ENCODE results near the gene NDST4. TPM values are rescaled to one million over a fixed set of nuclear protein-coding genes. Genes with fewer than 3 reads are reported as not detected.

Gene NDST4
- total RNA-seq, 3 donors from 2014 or later (not counting 1 experiment from before 2014, with no cell fraction given), result not detected

DNA sequence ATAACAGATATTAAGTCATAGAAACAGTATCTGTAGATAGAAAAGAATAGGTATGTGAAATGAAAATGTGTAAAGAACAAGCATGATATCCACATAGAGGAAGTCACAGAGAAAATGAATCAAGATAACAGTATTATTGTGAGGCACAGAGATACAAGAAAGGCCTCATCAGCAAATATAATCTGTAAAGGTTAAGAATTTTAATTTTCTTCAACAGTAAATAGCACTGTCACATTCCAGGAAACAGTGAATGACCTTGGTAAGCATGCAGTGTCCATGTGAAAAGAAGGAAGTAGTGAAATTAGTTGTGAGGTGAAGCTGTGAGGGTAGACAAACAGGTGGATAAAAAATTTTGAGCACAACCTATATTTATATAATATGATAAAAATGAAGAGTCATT lies 39.5 kb upstream of the NDST4 start:
- no peaks in the 10 kb centered on the region for H3K4me1 ChIP-seq (ENCODE audit: control insufficient read depth, insufficient read depth, low read length)
- H3K36me3 Mint-ChIP-seq, result no peaks in the 10 kb centered on the region
- no peaks in the 10 kb centered on the region for H3K36me3 ChIP-seq (ENCODE audit: control insufficient read depth, insufficient read depth, low read length)
- no peak overlapping the region for H3K4me3 ChIP-seq (ENCODE audit: low read length)
- H3K27me3 Mint-ChIP-seq (ENCODE audit: low read depth in 2 of 2), result no peaks in the 10 kb centered on the region
- TF ChIP-seq CTCF (IDR thresholded peaks at IDR 0.05), result no peak
- no peak overlapping the region for H3K27ac Mint-ChIP-seq
- ATAC-seq (no peak), DNase-seq (no peak)
- no peaks in the 10 kb centered on the region for H3K27me3 ChIP-seq (ENCODE audit: control insufficient read depth, insufficient read depth, low read length)
- peaks cover 3 to 4% of the 10 kb centered on the region in 2 donors for H3K9me3 Mint-ChIP-seq
- no peaks in the 10 kb centered on the region for H3K9me3 ChIP-seq (ENCODE audit: control insufficient read depth, insufficient read depth, low read length)
- H3K4me3 Mint-ChIP-seq, result no peak overlapping the region
- H3K27ac ChIP-seq (ENCODE audit: low read length), result no peak overlapping the region
- intact Hi-C loops (cut with micrococcal nuclease), result no loop called here
- no peaks in the 10 kb centered on the region for H3K4me1 Mint-ChIP-seq

DNA sequence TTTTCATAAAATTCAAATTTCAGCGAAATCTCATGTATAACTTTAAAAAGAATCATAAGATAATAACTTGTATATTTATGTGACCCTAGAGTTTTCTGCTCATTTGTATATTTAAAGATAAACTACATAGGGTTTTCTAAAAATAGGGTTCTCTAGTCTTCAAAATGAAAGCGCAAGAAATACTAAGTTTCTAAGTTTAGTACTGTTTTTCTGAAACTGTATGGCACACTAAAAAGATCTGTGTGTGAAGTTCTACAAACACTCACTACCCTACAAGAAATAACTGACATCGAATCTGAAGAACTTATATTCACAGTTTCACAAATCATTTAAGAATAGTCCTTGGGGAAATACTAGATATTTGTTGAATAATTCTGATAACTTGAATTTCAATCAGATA lies 38.7 kb upstream of the NDST4 start:
- H3K9me3 ChIP-seq (ENCODE audit: control insufficient read depth, insufficient read depth, low read length), result no peaks in the 10 kb centered on the region
- H3K27ac ChIP-seq (ENCODE audit: low read length), result no peak overlapping the region
- H3K27me3 ChIP-seq (ENCODE audit: control insufficient read depth, insufficient read depth, low read length), result no peaks in the 10 kb centered on the region
- no peaks in the 10 kb centered on the region for H3K4me1 Mint-ChIP-seq
- no peaks in the 10 kb centered on the region for H3K36me3 ChIP-seq (ENCODE audit: control insufficient read depth, insufficient read depth, low read length)
- TF ChIP-seq CTCF (IDR thresholded peaks at IDR 0.05), result no peak
- ATAC-seq, result no peak
- WGBS (ENCODE audit: insufficient coverage), result no CpG with 5 or more reads among the region's 3 CpGs
- no peak for DNase-seq
- no peak overlapping the region for H3K4me3 Mint-ChIP-seq
- H3K4me1 ChIP-seq (ENCODE audit: control insufficient read depth, insufficient read depth, low read length), result no peaks in the 10 kb centered on the region
- H3K27me3 Mint-ChIP-seq (ENCODE audit: low read depth in 2 of 2), result no peaks in the 10 kb centered on the region
- H3K9me3 Mint-ChIP-seq, result peaks cover 2 to 3% of the 10 kb centered on the region in 2 donors
- H3K4me3 ChIP-seq (ENCODE audit: low read length), result no peak overlapping the region
- no peak overlapping the region for H3K27ac Mint-ChIP-seq
- intact Hi-C loops (cut with micrococcal nuclease), result no loop called here
- no peaks in the 10 kb centered on the region for H3K36me3 Mint-ChIP-seq

DNA sequence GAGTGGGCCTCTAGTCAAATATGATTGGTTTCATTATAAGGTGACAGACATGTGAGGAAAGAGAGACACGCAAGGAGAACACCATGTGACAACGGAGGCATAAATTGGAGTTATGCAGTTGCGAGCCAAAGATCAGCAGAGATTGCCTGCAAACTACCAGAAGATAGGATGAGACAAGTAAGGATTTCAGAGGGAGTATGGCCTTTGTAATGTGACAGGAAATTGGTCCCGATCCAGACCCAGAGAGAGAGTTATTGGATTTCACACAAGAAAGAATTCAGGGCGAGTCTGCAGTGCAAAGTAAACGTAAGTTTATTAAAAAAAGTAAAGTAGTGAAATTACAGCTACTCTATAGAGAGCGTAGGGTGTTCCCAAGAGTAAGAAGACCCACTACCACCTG lies 35.7 kb upstream of the NDST4 start:
- intact Hi-C loops (cut with micrococcal nuclease), result no loop called here
- Histone ChIP-seq H3K4me3 (ENCODE audit: low read length) (no peak overlapping the region), H3K4me1 (ENCODE audit: control insufficient read depth, insufficient read depth, low read length) (no peaks in the 10 kb centered on the region), H3K27me3 (ENCODE audit: control insufficient read depth, insufficient read depth, low read length) (no peaks in the 10 kb centered on the region), H3K9me3 (ENCODE audit: control insufficient read depth, insufficient read depth, low read length) (no peaks in the 10 kb centered on the region), H3K27ac (ENCODE audit: low read length) (no peak overlapping the region), H3K36me3 (ENCODE audit: control insufficient read depth, insufficient read depth, low read length) (no peaks in the 10 kb centered on the region)
- no peak for ATAC-seq
- Mint-ChIP-seq H3K9me3 (peaks cover 2 to 3% of the 10 kb centered on the region in 2 donors), H3K27ac (no peak overlapping the region), H3K4me3 (no peak overlapping the region), H3K27me3 (ENCODE audit: low read depth in 2 of 2) (no peaks in the 10 kb centered on the region), H3K36me3 (no peaks in the 10 kb centered on the region), H3K4me1 (no peaks in the 10 kb centered on the region)
- DNase-seq, result no peak
- no peak for TF ChIP-seq CTCF (IDR thresholded peaks at IDR 0.05)
- 79% methylated on average over 5 of the region's 7 CpGs for WGBS (ENCODE audit: insufficient coverage)

DNA sequence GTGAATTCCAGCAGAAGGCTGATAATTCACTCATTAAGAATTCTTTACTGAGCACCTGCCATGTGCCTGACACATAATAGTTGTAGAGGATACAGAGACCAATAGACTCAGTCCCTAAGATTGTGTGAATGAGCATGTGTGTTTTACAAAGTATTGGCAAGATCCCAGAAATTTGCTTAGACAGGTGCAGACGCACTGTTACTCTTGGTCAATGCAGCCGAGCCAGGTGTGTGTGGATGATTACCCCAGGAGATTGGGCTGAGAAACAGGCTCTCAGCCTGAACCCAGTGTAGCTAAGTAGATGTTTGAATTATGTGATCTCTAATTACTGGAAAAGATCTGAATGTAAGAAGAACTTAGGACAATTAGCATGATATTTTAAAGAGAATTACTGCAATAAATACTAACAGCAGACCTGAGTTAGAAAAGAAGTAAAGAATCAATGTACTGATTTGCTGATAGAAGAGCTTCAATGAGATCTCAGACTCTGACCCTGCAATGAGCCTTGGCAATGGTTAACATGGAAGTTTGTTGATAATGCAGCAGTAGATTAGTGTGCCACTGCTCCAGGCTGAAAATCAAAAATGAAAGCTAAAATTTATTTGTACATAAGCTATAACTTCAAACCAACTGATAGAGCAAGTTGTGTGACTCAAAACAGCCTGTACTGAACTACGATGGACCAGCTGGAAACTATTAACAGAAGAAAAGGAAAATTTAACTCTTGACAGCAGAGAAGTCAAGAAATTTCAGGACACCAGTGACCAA lies 32.2 kb upstream of the NDST4 start:
- no peaks in the 10 kb centered on the region for H3K36me3 ChIP-seq (ENCODE audit: control insufficient read depth, insufficient read depth, low read length)
- intact Hi-C loops (cut with micrococcal nuclease), result no loop called here
- H3K4me1 Mint-ChIP-seq, result no peaks in the 10 kb centered on the region
- no peaks in the 10 kb centered on the region for H3K9me3 ChIP-seq (ENCODE audit: control insufficient read depth, insufficient read depth, low read length)
- TF ChIP-seq CTCF (IDR thresholded peaks at IDR 0.05), result no peak
- peaks cover 3 to 4% of the 10 kb centered on the region in 2 donors for H3K9me3 Mint-ChIP-seq
- ATAC-seq (no peak), DNase-seq (no peak)
- 85% methylated on average over 3 of the region's 3 CpGs for WGBS (ENCODE audit: insufficient coverage)
- no peaks in the 10 kb centered on the region for H3K27me3 ChIP-seq (ENCODE audit: control insufficient read depth, insufficient read depth, low read length)
- no peaks in the 10 kb centered on the region for H3K36me3 Mint-ChIP-seq
- H3K27ac Mint-ChIP-seq, result no peak overlapping the region
- H3K4me3 Mint-ChIP-seq, result no peak overlapping the region
- H3K27me3 Mint-ChIP-seq (ENCODE audit: low read depth in 2 of 2), result no peaks in the 10 kb centered on the region
- H3K4me3 ChIP-seq (ENCODE audit: low read length), result no peak overlapping the region
- H3K4me1 ChIP-seq (ENCODE audit: control insufficient read depth, insufficient read depth, low read length), result no peaks in the 10 kb centered on the region
- H3K27ac ChIP-seq (ENCODE audit: low read length), result no peak overlapping the region

Measured in natural killer cell (primary cell).